HEK293 (cell line): ENCODE measurements around the gene YPEL1.
A peak's percentile ranks its signal among the peaks of the same experiment; 100 is the strongest.
"Not testable (repeated sequence)": the region's sequence is repeated elsewhere in the genome, so short reads cannot be mapped to it uniquely, and the experiment has no call there.

Experiments
- CTCF ChIA-PET: fragments of 350-600 bp; formaldehyde crosslinking; extraction: SDS; loops from one replicate; lab custom pipeline; 2021; ENCODE audit warnings: antibody characterized with exemption; lab: Yijun Ruan, JAX
- POLR2A ChIA-PET: fragments of 300-600 bp; formaldehyde crosslinking; extraction: SDS; loops from one replicate; lab custom pipeline; 2020; ENCODE audit warnings: antibody characterized with exemption, inconsistent platforms; lab: Yijun Ruan, JAX
- H3K27ac ChIP-seq: fragments of 200-500 bp; sonication (Bioruptor generic); 2 replicates; pipeline ENCODE4 v1.5.1; 2014; ENCODE audit warnings: low read depth, low read length, control low read depth, inconsistent platforms; ENCODE audit errors: extremely low read depth
- H3K36me3 ChIP-seq, 2 experiments: fragments of 200-500 bp in 1 of 2; sonication (Bioruptor generic) in 1 of 2; 1 replicate in 1 of 2; 2 replicates in 1 of 2; pipeline ENCODE4 v1.5.1; 2014 to 2017; ENCODE audit warnings: inconsistent platforms in 2 of 2, low read length in 2 of 2; ENCODE audit not compliant: control insufficient read depth in 2 of 2, insufficient read depth in 1 of 2
- H3K4me1 ChIP-seq: fragments of 200-500 bp; sonication (Bioruptor generic); 2 replicates; pipeline ENCODE4 v1.5.1; 2014; ENCODE audit warnings: mild to moderate bottlenecking, low read length, inconsistent platforms; ENCODE audit not compliant: control insufficient read depth, insufficient read depth
- H3K4me3 ChIP-seq: 2 replicates; pipeline ENCODE4 v1.5.1; 2011; ENCODE audit warnings: low read depth, mild to moderate bottlenecking, control low read depth, low read length, moderate library complexity
- H3K9me3 ChIP-seq: fragments of 200-500 bp; sonication (Bioruptor generic); 2 replicates; pipeline ENCODE4 v1.5.1; 2014; ENCODE audit warnings: low read depth, low read length, inconsistent platforms; ENCODE audit not compliant: control insufficient read depth, insufficient read depth
- TRIM28 ChIP-seq: IDR thresholded peaks from 2 replicates; pipeline ENCODE4 v1.6.1; 2011; ENCODE audit warnings: low read length, control low read depth, borderline replicate concordance
- ZNF121 ChIP-seq: fragments of 450-650 bp; formaldehyde crosslinking; IDR thresholded peaks from 2 replicates; pipeline ENCODE4 v1.5.1; 2016; ENCODE audit warnings: missing biosample characterization, missing genetic modification characterization
- ZNF266 ChIP-seq: fragments of 450-650 bp; formaldehyde crosslinking; IDR thresholded peaks from 2 replicates; pipeline ENCODE4 v1.5.1; 2016; ENCODE audit warnings: missing biosample characterization, missing genetic modification characterization, low read depth
- ZNF501 ChIP-seq: fragments of 450-650 bp; formaldehyde crosslinking; IDR thresholded peaks from 2 replicates; pipeline ENCODE4 v1.5.1; 2016; ENCODE audit warnings: missing biosample characterization, missing genetic modification characterization
- ZNF626 ChIP-seq: fragments of 450-650 bp; sonication (Bioruptor Pico); formaldehyde crosslinking; IDR thresholded peaks from 2 replicates; pipeline ENCODE4 v1.5.1; 2018; ENCODE audit warnings: missing biosample characterization, missing genetic modification characterization, inconsistent platforms
- ZNF747 ChIP-seq: fragments of 450-650 bp; formaldehyde crosslinking; IDR thresholded peaks from 2 replicates; pipeline ENCODE4 v1.5.1; 2016; ENCODE audit warnings: missing biosample characterization, missing genetic modification characterization
- ZNF768 ChIP-seq: fragments of 450-650 bp; formaldehyde crosslinking; IDR thresholded peaks from 2 replicates; pipeline ENCODE4 v1.5.1; 2018; ENCODE audit warnings: missing biosample characterization, mild to moderate bottlenecking, missing genetic modification characterization
- TF ChIP-seq, protein P1 (sequence below): fragments of 450-650 bp; IDR thresholded peaks from 2 replicates; pipeline ENCODE4 v1.5.1; 2018; ENCODE audit warnings: missing biosample characterization, mild to moderate bottlenecking, missing genetic modification characterization
- TF ChIP-seq, protein P2 (sequence below): fragments of 450-650 bp; formaldehyde crosslinking; IDR thresholded peaks from 2 replicates; pipeline ENCODE4 v1.5.1; 2016; ENCODE audit warnings: missing biosample characterization, missing genetic modification characterization
- TF ChIP-seq, protein P3 (sequence below): fragments of 450-650 bp; formaldehyde crosslinking; IDR thresholded peaks from 2 replicates; pipeline ENCODE4 v1.5.1; 2017; ENCODE audit warnings: missing biosample characterization, missing genetic modification characterization

The YPEL1 gene

DNA sequence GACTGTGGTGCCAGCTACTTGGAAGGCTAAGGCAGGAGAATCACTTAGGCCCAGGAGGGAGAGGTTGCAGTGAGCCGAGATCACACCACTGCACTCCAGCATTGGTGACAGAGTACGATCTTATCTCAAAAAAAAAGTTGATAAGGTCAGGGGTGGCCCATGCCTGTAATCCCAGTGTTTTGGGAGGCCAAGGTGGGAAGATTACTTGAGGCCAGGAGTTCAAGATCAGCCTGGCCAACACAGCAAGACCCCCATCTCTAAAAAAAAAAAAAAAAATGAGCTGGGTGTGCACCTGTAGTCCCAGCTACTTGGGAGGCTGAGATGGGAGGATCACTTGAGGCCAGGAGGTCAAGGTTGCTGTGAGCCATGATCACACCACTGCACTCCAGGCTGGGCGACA lies 6.4 kb downstream of the YPEL1 start:
- ChIA-PET CTCF (interaction anchor here (1.8 kb wide), 1 partner anchor 10 kb away, joined by 4 read pairs; no protein-coding TSS in a partner anchor), POLR2A (interaction anchor here (0.6 to 0.7 kb wide), 2 partner anchors 154 to 213 kb away, joined by 3 to 7 read pairs; no protein-coding TSS in a partner anchor)
- not testable (repeated sequence) for H3K9me3 ChIP-seq, H3K4me1 ChIP-seq, H3K27ac ChIP-seq, H3K4me3 ChIP-seq, H3K36me3 ChIP-seq
- TF ChIP-seq ZNF121 (tag by site-specific recombination): peak; percentile 63; the same call in 1 of the 2 replicates

DNA sequence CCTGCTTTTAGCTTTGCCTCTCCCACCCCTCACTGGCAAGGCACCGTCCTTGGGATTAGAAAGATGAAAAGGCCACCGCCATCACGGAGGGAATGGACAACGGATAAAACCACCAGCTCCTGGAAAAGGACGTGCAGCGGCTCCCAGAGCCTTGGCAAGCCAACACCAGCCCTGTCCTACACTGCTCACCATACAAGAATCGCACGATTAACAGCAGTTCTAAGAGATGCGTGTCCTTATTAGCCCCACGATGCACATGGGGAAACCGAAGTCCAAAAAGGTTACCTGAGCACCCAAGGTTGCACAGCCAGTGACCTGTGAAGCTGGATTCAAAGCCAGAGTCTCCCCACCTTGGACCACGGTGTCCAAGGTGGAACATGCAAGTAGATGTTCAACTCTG lies 7.3 kb downstream of the YPEL1 start:
- no peak for TF ChIP-seq ZNF626 (tag by site-specific recombination)
- TF ChIP-seq ZNF501 (tag by site-specific recombination): no peak
- TF ChIP-seq, protein P1, sequence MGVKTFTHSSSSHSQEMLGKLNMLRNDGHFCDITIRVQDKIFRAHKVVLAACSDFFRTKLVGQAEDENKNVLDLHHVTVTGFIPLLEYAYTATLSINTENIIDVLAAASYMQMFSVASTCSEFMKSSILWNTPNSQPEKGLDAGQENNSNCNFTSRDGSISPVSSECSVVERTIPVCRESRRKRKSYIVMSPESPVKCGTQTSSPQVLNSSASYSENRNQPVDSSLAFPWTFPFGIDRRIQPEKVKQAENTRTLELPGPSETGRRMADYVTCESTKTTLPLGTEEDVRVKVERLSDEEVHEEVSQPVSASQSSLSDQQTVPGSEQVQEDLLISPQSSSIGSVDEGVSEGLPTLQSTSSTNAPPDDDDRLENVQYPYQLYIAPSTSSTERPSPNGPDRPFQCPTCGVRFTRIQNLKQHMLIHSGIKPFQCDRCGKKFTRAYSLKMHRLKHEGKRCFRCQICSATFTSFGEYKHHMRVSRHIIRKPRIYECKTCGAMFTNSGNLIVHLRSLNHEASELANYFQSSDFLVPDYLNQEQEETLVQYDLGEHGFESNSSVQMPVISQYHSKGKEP: no peak
- no peak for TF ChIP-seq ZNF768
- TF ChIP-seq, protein P2, sequence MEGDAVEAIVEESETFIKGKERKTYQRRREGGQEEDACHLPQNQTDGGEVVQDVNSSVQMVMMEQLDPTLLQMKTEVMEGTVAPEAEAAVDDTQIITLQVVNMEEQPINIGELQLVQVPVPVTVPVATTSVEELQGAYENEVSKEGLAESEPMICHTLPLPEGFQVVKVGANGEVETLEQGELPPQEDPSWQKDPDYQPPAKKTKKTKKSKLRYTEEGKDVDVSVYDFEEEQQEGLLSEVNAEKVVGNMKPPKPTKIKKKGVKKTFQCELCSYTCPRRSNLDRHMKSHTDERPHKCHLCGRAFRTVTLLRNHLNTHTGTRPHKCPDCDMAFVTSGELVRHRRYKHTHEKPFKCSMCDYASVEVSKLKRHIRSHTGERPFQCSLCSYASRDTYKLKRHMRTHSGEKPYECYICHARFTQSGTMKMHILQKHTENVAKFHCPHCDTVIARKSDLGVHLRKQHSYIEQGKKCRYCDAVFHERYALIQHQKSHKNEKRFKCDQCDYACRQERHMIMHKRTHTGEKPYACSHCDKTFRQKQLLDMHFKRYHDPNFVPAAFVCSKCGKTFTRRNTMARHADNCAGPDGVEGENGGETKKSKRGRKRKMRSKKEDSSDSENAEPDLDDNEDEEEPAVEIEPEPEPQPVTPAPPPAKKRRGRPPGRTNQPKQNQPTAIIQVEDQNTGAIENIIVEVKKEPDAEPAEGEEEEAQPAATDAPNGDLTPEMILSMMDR: no peak
- TF ChIP-seq ZNF747 (tag by site-specific recombination): no peak
- ChIA-PET CTCF (interaction anchor here (0.8 to 1.6 kb wide), 2 partner anchors 16 to 18 kb away, joined by 3 read pairs; no protein-coding TSS in a partner anchor), POLR2A (no interaction called here)
- Histone ChIP-seq H3K9me3 (no peaks in the 10 kb centered on the region), H3K4me1 (no peaks in the 10 kb centered on the region), H3K27ac (no peak overlapping the region), H3K4me3 (no peak overlapping the region), H3K36me3 (no peaks in the 10 kb centered on the region)

DNA sequence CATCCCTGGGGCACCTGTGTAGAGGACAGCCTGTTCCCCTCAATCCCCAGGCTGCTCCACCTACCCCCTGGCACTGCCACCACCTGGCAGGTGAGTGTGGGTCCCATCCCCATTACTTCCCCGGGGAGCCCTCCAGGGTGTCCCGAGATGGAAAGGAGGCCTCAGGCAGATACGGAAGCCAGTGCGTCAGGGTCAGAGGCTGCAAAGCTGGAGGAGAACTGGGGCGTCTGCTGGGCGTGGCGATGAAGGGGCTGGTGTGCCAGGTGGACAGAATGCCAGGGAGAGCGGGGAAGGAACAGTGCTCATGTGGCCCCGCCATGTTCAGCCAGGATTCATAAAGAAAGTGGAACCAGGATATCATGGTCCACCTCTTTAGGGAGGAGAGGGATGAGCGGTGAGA lies 7.8 kb downstream of the YPEL1 start:
- ChIA-PET POLR2A (no interaction called here), CTCF (interaction anchor here (1.6 to 3.3 kb wide), 2 partner anchors 16 to 210 kb away, joined by 3 to 22 read pairs; no protein-coding TSS in a partner anchor)
- TF ChIP-seq, protein P3, sequence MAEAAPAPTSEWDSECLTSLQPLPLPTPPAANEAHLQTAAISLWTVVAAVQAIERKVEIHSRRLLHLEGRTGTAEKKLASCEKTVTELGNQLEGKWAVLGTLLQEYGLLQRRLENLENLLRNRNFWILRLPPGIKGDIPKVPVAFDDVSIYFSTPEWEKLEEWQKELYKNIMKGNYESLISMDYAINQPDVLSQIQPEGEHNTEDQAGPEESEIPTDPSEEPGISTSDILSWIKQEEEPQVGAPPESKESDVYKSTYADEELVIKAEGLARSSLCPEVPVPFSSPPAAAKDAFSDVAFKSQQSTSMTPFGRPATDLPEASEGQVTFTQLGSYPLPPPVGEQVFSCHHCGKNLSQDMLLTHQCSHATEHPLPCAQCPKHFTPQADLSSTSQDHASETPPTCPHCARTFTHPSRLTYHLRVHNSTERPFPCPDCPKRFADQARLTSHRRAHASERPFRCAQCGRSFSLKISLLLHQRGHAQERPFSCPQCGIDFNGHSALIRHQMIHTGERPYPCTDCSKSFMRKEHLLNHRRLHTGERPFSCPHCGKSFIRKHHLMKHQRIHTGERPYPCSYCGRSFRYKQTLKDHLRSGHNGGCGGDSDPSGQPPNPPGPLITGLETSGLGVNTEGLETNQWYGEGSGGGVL: no peak
- TF ChIP-seq ZNF266 (no peak), TRIM28 (no peak)
- TF ChIP-seq, protein P2: no peak
- Histone ChIP-seq H3K9me3 (no peaks in the 10 kb centered on the region), H3K4me3 (no peak overlapping the region), H3K4me1 (no peaks in the 10 kb centered on the region), H3K27ac (no peak overlapping the region), H3K36me3 (no peaks in the 10 kb centered on the region)
